Brain pericyte (primary cell): Measurements from ENCODE around the gene FNDC3B.

Experiments used
- DNase-seq: peaks from one replicate; pipeline ENCODE4 v3.0.0-alpha.2; 2012; ENCODE audit warnings: low read depth, low spot score

FNDC3B gene

GRCh38 chr3:172388412-172389078 is 349.2 kb downstream of the FNDC3B start:
- DNase-seq, result no peak

GRCh38 chr3:172390792-172391191 is 351.4 kb downstream of the FNDC3B start:
- no peak for DNase-seq

- no peak for DNase-seq
Measured at GRCh38 chr3:172391592-172392302, 352.4 kb downstream of the FNDC3B start.

- no peak for DNase-seq
Measured at GRCh38 chr3:172394692-172395091, 355.3 kb downstream of the FNDC3B start.

- DNase-seq, result no peak
Measured at GRCh38 chr3:172396400-172396799, 357.0 kb downstream of the FNDC3B start.

- DNase-seq, result no peak
Measured at GRCh38 chr3:172397716-172398405, 358.5 kb downstream of the FNDC3B start.

- no peak for DNase-seq
Measured at GRCh38 chr3:172398484-172398883, 359.1 kb downstream of the FNDC3B start.

GRCh38 chr3:172402090-172402489 is 362.7 kb downstream of the FNDC3B start:
- no peak for DNase-seq

GRCh38 chr3:172402892-172403643 is 363.7 kb downstream of the FNDC3B start:
- DNase-seq, result no peak

- DNase-seq, result no peak
Measured at GRCh38 chr3:172404237-172404962, 365.0 kb downstream of the FNDC3B start.

- no peak for DNase-seq
Measured at GRCh38 chr3:172405914-172406313, 366.5 kb downstream of the FNDC3B start.

GRCh38 chr3:172407872-172408271 is 368.5 kb downstream of the FNDC3B start:
- no peak for DNase-seq

- no peak for DNase-seq
Measured at GRCh38 chr3:172410702-172411477, 371.5 kb downstream of the FNDC3B start.

- no peak for DNase-seq
Measured at GRCh38 chr3:172411478-172411947, 372.1 kb downstream of the FNDC3B start.

- no peak for DNase-seq
Measured at GRCh38 chr3:172415323-172415722, 375.9 kb downstream of the FNDC3B start.

- no peak for DNase-seq
Measured at GRCh38 chr3:172437713-172438112, 398.3 kb downstream of the FNDC3B start.

GRCh38 chr3:172438186-172438585 is 398.8 kb downstream of the FNDC3B start:
- no peak for DNase-seq

GRCh38 chr3:172441581-172441980 is 402.2 kb downstream of the FNDC3B start:
- no peak for DNase-seq

GRCh38 chr3:172442606-172443005 is 403.2 kb downstream of the FNDC3B start:
- DNase-seq, result no peak

- DNase-seq, result no peak
Measured at GRCh38 chr3:172444821-172445220, 405.4 kb downstream of the FNDC3B start.
